Neuronal stem cell (in vitro differentiated cells): ENCODE data around the gene NAT8L.

Experiments
- DNase-seq: peaks from one replicate; pipeline ENCODE4 v3.0.0-alpha.2; 2013; ENCODE audit warnings: low spot score
- H2AFZ ChIP-seq: one replicate; pipeline ENCODE4 v1.6.1; 2013; ENCODE audit warnings: mild to moderate bottlenecking, low read length, inconsistent platforms
- H2AK5ac ChIP-seq: 2 replicates; pipeline ENCODE4 v1.6.1; 2013; ENCODE audit warnings: low read depth, mild to moderate bottlenecking, inconsistent platforms, low read length, moderate library complexity, mixed read lengths
- H2BK120ac ChIP-seq: 2 replicates; pipeline ENCODE4 v1.6.1; 2013; ENCODE audit warnings: low read depth, mild to moderate bottlenecking, inconsistent platforms, low read length, moderate library complexity, mixed read lengths
- H2BK12ac ChIP-seq: one replicate; pipeline ENCODE4 v1.6.1; 2013; ENCODE audit warnings: low read length, inconsistent platforms
- H2BK15ac ChIP-seq: 2 replicates; pipeline ENCODE4 v1.6.1; 2013; ENCODE audit warnings: mild to moderate bottlenecking, low read length, inconsistent platforms, mixed read lengths
- H2BK5ac ChIP-seq: one replicate; pipeline ENCODE4 v1.6.1; 2013; ENCODE audit warnings: inconsistent platforms, mild to moderate bottlenecking, low read length, moderate library complexity
- H3K14ac ChIP-seq: one replicate; pipeline ENCODE4 v1.6.1; 2013; ENCODE audit warnings: low read length, inconsistent platforms
- H3K18ac ChIP-seq: 2 replicates; pipeline ENCODE4 v1.6.1; 2013; ENCODE audit warnings: low read length, inconsistent platforms
- H3K23ac ChIP-seq: 2 replicates; pipeline ENCODE4 v1.6.1; 2013; ENCODE audit warnings: low read depth, mild to moderate bottlenecking, mixed read lengths, low read length, inconsistent platforms; ENCODE audit not compliant: poor library complexity
- H3K27ac ChIP-seq: replicated peaks from 3 replicates; pipeline ENCODE4 v1.5.1; 2013; ENCODE audit warnings: low read length, inconsistent platforms
- H3K27me3 ChIP-seq, 3 experiments: 2 replicates each; pipeline ENCODE4 v1.6.1; 2013; ENCODE audit warnings: low read length in 3 of 3, mild to moderate bottlenecking in 2 of 3, inconsistent platforms in 1 of 3, low read depth in 1 of 3, mixed read lengths in 1 of 3, moderate library complexity in 1 of 3; ENCODE audit not compliant: control insufficient read depth in 3 of 3, insufficient read depth in 3 of 3
- H3K36me3 ChIP-seq, 2 donors: replicated peaks in 1 of 2; 2 replicates each; pipeline ENCODE4 v1.6.1; 2013; ENCODE audit warnings: low read length in 2 of 2; ENCODE audit not compliant: control insufficient read depth in 2 of 2, insufficient read depth in 2 of 2
- H3K4ac ChIP-seq: 2 replicates; pipeline ENCODE4 v1.6.1; 2013; ENCODE audit warnings: inconsistent platforms, mild to moderate bottlenecking, low read length, moderate library complexity
- H3K4me1 ChIP-seq, 2 donors: 1 replicate in 1 of 2; 2 replicates in 1 of 2; pipeline ENCODE4 v1.6.1; 2013; ENCODE audit warnings: low read length in 2 of 2, low read depth in 1 of 2; ENCODE audit not compliant: control insufficient read depth in 2 of 2, insufficient read depth in 1 of 2
- H3K4me2 ChIP-seq: one replicate; pipeline ENCODE4 v1.6.1; 2013; ENCODE audit warnings: mild to moderate bottlenecking, low read length, inconsistent platforms; ENCODE audit not compliant: insufficient read depth, poor library complexity, severe bottlenecking
- H3K4me3 ChIP-seq, 2 donors: 2 replicates each; pipeline ENCODE4 v1.5.1; 2013; ENCODE audit warnings: low read length in 2 of 2, mild to moderate bottlenecking in 2 of 2, inconsistent platforms in 1 of 2, moderate library complexity in 1 of 2
- H3K79me1 ChIP-seq: one replicate; pipeline ENCODE4 v1.6.1; 2013; ENCODE audit warnings: low read depth, mild to moderate bottlenecking, inconsistent platforms, low read length, moderate library complexity
- H3K9ac ChIP-seq: one replicate; pipeline ENCODE4 v1.6.1; 2013; ENCODE audit warnings: mild to moderate bottlenecking, low read depth, low read length, inconsistent platforms; ENCODE audit not compliant: poor library complexity
- H3K9me3 ChIP-seq, 2 donors: replicated peaks in 1 of 2; 2 replicates each; pipeline versions ENCODE3 to v1.6.1; 2013; ENCODE audit warnings: low read length in 2 of 2, mild to moderate bottlenecking in 2 of 2, inconsistent platforms in 1 of 2, low read depth in 1 of 2, mixed read lengths in 1 of 2, moderate library complexity in 1 of 2; ENCODE audit not compliant: control insufficient read depth in 2 of 2, insufficient read depth in 1 of 2
- H4K8ac ChIP-seq: one replicate; pipeline ENCODE4 v1.6.1; 2013; ENCODE audit warnings: low read depth, mild to moderate bottlenecking, inconsistent platforms, low read length, moderate library complexity
- H4K91ac ChIP-seq: one replicate; pipeline ENCODE4 v1.6.1; 2013; ENCODE audit warnings: low read length, low read depth, mild to moderate bottlenecking, inconsistent platforms; ENCODE audit not compliant: poor library complexity
- WGBS, 2 donors: extraction: QIAGEN DNeasy Blood & Tissue Kit; methylation state at CpG; one replicate each; pipeline ENCODE4 v1.1.7; 2013; ENCODE audit warnings: missing lambda C conversion rate in 2 of 2, mixed read lengths in 1 of 2; ENCODE audit not compliant: insufficient read length in 2 of 2, insufficient replicate concordance in 1 of 2; ENCODE audit errors: extremely low coverage in 2 of 2; 5-methylcytosine and 5-hydroxymethylcytosine counted together

Gene NAT8L

DNA sequence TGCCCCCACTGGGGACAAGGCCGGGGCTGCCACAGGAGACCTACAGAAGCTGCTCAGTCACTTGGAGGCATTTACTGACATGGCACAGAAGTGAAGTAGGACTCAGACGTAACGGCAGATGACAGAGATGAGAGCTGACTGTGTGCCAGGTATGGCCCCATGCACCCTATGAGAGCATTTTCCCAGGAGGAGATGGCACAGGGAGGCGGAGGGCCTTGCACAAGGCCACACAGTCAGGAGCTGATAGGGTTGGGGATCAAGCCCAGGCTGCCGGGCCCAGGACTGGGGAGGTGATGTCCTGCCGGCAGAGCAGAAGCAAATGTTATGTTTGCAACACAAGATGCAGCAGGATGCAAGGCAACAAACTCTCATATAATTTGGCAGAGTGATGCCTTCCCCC is 34.1 kb downstream of the NAT8L start:
- no CpG with 5 or more reads among the region's 6 CpGs for WGBS, 2 donors
- H3K4ac ChIP-seq, result no peak overlapping the region
- no peak overlapping the region for H4K8ac ChIP-seq
- no peak overlapping the region for H3K14ac ChIP-seq
- H3K9me3 ChIP-seq, result peaks cover 8 to 10% of the 10 kb centered on the region in 2 donors
- no peak overlapping the region for H4K91ac ChIP-seq
- no peak overlapping the region for H2AK5ac ChIP-seq
- H2BK120ac ChIP-seq, result no peak overlapping the region
- no peak for DNase-seq
- no peaks in the 10 kb centered on the region for H3K79me1 ChIP-seq
- H3K18ac ChIP-seq, result peak overlapping the region; percentile 6
- peaks cover 0 to 24% of the 10 kb centered on the region in 2 donors for H3K4me1 ChIP-seq
- peak overlapping the region; percentile 6 for H3K23ac ChIP-seq
- H3K36me3 ChIP-seq, result no peaks in the 10 kb centered on the region
- no peak overlapping the region for H3K27ac ChIP-seq
- no peak overlapping the region for H3K4me3 ChIP-seq
- no peaks in the 10 kb centered on the region for H3K27me3 ChIP-seq
- H2AFZ ChIP-seq, result peak overlapping the region; percentile 84
- no peak overlapping the region for H2BK5ac ChIP-seq
- H2BK12ac ChIP-seq, result peak overlapping the region; percentile 26
- H3K9ac ChIP-seq, result no peak overlapping the region
- no peak overlapping the region for H2BK15ac ChIP-seq
- H3K4me2 ChIP-seq, result no peak overlapping the region

DNA sequence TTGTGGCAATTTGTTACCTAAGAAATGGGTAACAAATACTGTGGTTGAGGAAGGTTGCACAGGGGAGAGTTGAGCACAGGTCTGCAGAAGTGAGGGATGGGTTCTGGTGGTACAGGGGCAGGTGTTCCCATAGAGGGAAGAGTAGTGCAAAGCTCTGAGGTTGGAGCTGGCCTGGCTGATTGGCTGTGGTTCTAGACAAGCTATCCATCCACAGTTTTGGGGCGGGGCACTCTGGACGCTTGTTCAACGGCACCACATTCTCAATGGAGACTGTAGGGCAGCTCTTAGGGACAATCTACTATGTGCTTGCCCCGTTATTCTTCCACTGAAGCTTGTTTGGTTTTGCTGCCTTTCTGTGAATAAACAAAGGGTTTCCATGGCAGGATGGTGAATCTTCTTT is 35.4 kb downstream of the NAT8L start:
- no peak overlapping the region for H2BK15ac ChIP-seq
- no peak overlapping the region for H2AK5ac ChIP-seq
- no peak overlapping the region for H3K9ac ChIP-seq
- no peak overlapping the region for H2BK5ac ChIP-seq
- H2AFZ ChIP-seq, result peak overlapping the region; percentile 42
- no peak overlapping the region for H3K4me2 ChIP-seq
- no peak overlapping the region for H2BK12ac ChIP-seq
- H2BK120ac ChIP-seq, result no peak overlapping the region
- no peaks in the 10 kb centered on the region for H3K27me3 ChIP-seq
- H3K27ac ChIP-seq, result no peak overlapping the region
- H3K36me3 ChIP-seq, result no peaks in the 10 kb centered on the region
- H3K9me3 ChIP-seq, result peaks cover 8 to 12% of the 10 kb centered on the region in 2 donors
- no CpG with 5 or more reads among the region's 4 CpGs for WGBS, 2 donors
- H3K18ac ChIP-seq, result no peak overlapping the region
- H3K79me1 ChIP-seq, result no peaks in the 10 kb centered on the region
- H3K4me3 ChIP-seq, result no peak overlapping the region
- no peak overlapping the region for H3K23ac ChIP-seq
- no peak for DNase-seq
- no peak overlapping the region for H4K91ac ChIP-seq
- H3K14ac ChIP-seq, result no peak overlapping the region
- H3K4ac ChIP-seq, result no peak overlapping the region
- H4K8ac ChIP-seq, result no peak overlapping the region
- peaks cover 0 to 14% of the 10 kb centered on the region in 2 donors for H3K4me1 ChIP-seq

DNA sequence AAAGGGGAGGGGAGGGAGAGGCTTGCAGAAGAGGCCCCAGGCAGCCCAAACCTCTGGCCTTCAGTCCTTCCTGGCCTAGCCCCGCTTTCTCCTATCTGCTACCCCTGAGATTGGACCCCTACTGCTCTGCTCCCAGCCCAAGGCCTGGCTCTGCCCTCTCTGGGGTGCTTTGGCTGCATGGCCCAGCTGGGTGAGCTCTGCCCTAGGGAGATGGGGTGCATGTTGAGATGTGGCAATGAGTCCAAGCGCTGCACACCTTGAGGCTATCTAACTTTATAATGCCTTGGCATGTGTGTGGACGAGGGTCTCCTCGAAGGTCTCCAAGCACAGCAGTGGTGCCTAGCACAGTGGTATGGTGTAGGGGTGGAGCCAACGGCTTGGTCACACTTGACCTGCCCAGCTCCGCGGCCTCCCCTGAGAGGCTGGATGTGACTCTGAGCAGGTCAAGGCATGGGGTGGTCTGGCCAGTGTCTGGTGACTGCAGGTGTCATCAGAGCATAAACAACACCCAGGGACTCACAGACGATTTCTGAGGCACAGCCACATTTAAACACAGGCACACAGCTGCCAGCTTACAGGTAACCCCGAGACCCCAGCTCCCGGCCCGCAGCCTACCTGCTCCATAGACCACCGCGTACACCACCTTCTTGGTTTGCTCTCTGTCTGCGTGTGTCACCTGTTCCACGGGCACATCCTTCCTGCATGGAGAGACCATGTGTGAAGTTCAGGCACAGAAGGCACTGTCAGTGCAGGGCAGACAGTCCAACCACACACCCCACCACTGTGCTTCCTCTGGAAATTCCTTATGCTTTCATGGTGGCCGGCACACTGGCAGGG is 36.3 kb downstream of the NAT8L start:
- Histone ChIP-seq H2BK15ac (no peak overlapping the region), H3K27ac (no peak overlapping the region), H2BK12ac (no peak overlapping the region), H2AFZ (no peak overlapping the region), H3K27me3 (no peaks in the 10 kb centered on the region), H3K23ac (peak overlapping the region; percentile 3), H3K9ac (no peak overlapping the region), H2AK5ac (peak overlapping the region; percentile 40), H3K4me3 (peak overlapping the region in 1 of 2 donors; percentile 10), H3K36me3 (no peaks in the 10 kb centered on the region), H3K4me2 (no peak overlapping the region), H3K14ac (no peak overlapping the region), H3K4me1 (peaks cover 0 to 11% of the 10 kb centered on the region in 2 donors), H2BK5ac (no peak overlapping the region), H4K8ac (no peak overlapping the region), H2BK120ac (no peak overlapping the region), H3K4ac (no peak overlapping the region), H3K18ac (no peak overlapping the region), H4K91ac (peak overlapping the region; percentile 19), H3K9me3 (peaks cover 8 to 12% of the 10 kb centered on the region in 2 donors), H3K79me1 (no peaks in the 10 kb centered on the region)
- DNase-seq, result no peak
- WGBS, 2 donors, result no CpG with 5 or more reads among the region's 16 CpGs

DNA sequence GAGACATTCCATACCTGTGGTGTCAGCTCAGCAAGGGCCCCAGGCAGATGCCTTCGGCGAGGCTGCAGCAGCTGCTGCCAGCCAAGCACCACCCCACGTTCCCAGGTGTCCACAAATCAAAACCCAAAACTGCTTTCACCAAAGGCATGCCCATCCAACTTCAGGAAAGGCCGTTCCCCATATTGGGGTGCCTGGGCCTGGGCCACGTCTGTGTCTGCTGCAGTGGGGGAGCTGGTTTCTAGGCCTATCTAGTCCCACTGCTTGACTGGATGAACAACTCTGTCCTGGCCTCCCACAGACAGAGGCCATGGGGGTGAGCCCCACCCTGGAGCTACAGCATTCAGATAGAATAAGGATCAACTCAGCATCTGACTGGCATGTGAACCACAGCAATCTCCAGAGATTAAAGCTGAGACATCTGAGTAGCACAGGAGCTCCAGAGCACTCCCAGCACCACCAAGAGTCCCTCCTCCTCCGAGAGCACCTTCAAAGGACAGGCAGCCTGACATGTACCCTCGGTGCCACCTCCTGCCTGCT is 37.0 kb downstream of the NAT8L start:
- H3K4ac ChIP-seq, result no peak overlapping the region
- no peak for DNase-seq
- H3K79me1 ChIP-seq, result no peaks in the 10 kb centered on the region
- peaks cover 8 to 12% of the 10 kb centered on the region in 2 donors for H3K9me3 ChIP-seq
- no peaks in the 10 kb centered on the region for H3K27me3 ChIP-seq
- H2BK120ac ChIP-seq, result no peak overlapping the region
- no peak overlapping the region for H3K18ac ChIP-seq
- no CpG with 5 or more reads among the region's 7 CpGs for WGBS, 2 donors
- peaks cover 0 to 11% of the 10 kb centered on the region in 2 donors for H3K4me1 ChIP-seq
- peak overlapping the region; percentile 47 for H2AK5ac ChIP-seq
- H3K4me3 ChIP-seq, result no peak overlapping the region
- no peaks in the 10 kb centered on the region for H3K36me3 ChIP-seq
- H3K9ac ChIP-seq, result no peak overlapping the region
- no peak overlapping the region for H2AFZ ChIP-seq
- H3K14ac ChIP-seq, result no peak overlapping the region
- peak overlapping the region; percentile 19 for H4K91ac ChIP-seq
- no peak overlapping the region for H3K27ac ChIP-seq
- H3K4me2 ChIP-seq, result no peak overlapping the region
- H4K8ac ChIP-seq, result no peak overlapping the region
- no peak overlapping the region for H3K23ac ChIP-seq
- H2BK5ac ChIP-seq, result no peak overlapping the region
- no peak overlapping the region for H2BK12ac ChIP-seq
- H2BK15ac ChIP-seq, result no peak overlapping the region
